Measurements from ENCODE around the gene MRPL34.

- TF ChIP-seq TAF1 (IDR thresholded peaks at IDR 0.05; ENCODE audit: borderline replicate concordance, low read depth, low read length) = no peak
- TF ChIP-seq CTCF (IDR thresholded peaks at IDR 0.05) = no peak
- TF ChIP-seq, protein P1, sequence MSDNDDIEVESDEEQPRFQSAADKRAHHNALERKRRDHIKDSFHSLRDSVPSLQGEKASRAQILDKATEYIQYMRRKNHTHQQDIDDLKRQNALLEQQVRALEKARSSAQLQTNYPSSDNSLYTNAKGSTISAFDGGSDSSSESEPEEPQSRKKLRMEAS (IDR thresholded peaks at IDR 0.05; ENCODE audit: low read depth) = no peak
- no peak for TF ChIP-seq GABPA (IDR thresholded peaks at IDR 0.05; ENCODE audit: low read depth)
- no peak for TF ChIP-seq FOXM1 (IDR thresholded peaks at IDR 0.05; ENCODE audit: low read depth)
- TF ChIP-seq EP300 (IDR thresholded peaks at IDR 0.05; ENCODE audit: borderline replicate concordance in 1 of 2, low read depth in 1 of 2, low read length in 1 of 2) = no peak
- TF ChIP-seq SIN3A (IDR thresholded peaks at IDR 0.05; ENCODE audit: borderline replicate concordance, low read depth, low read length) = peak; percentile 98
- no peak for TF ChIP-seq RAD21 (IDR thresholded peaks at IDR 0.05; ENCODE audit: low read length)
Measured at GRCh38 chr19:17305216-17305516, 506 bp upstream of the MRPL34 start.

Measured in SK-N-SH (cell line).